ENCODE results near the gene WWOX. TPM values are rescaled to one million over a fixed set of nuclear protein-coding genes. Genes with fewer than 3 reads are reported as not detected.

Gene WWOX
- total RNA-seq, 1 donor from 2014 or later = 19.2 TPM

DNA sequence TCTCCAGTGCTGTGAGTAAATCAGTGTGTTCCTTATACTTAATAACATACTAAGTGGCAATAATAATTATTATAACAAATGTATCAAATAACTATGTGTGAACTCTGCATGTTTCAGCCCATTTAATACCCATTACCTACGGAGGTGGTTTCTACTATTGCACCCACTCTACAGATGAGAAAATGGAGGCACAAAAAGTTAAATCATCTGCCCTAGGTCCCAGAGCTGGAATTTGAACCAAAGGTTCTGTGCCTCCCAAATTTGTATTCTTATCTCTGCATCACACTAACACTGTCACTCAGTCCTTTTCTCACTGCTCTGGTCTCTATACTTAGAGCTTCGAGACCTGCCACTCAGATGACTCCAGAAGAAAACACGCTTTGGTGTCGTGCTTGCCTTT, 1084.1 kb downstream of the WWOX start:
- ATAC-seq = no peak
- peaks cover 11% of the 10 kb centered on the region for H3K9me3 ChIP-seq
- intact Hi-C loops (cut with DNase I) = no loop called here

DNA sequence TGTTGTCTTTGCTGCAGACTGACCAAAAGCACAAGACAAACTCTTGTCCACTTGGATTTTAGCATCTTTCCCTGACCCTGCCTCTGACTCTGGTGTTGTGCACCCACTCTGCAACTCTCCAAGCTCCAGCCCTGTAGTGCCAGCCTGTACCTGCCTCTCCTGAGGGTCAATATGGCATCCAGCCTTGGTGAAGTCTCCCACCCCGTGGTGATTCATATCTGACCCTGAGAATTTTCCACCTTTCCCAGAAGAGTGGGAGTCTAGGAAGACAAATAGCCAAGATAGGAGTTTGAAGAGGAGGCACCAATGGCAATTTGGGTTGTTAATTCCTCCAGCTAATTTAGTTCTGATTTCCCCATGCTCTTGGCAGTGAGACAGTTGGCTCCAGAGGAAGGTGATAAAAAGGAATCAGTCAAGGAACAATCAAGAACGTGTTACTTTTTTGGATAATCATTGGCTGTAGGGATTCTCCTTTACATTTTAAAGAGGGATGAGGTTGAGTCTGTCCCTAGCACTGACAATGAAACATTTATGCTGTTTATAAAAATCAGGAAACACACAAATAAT, 1085.1 kb downstream of the WWOX start:
- peaks cover 6% of the 10 kb centered on the region for H3K9me3 ChIP-seq
- ATAC-seq = no peak
- H3K4me3 ChIP-seq = no peak overlapping the region
- TF ChIP-seq, protein P1, sequence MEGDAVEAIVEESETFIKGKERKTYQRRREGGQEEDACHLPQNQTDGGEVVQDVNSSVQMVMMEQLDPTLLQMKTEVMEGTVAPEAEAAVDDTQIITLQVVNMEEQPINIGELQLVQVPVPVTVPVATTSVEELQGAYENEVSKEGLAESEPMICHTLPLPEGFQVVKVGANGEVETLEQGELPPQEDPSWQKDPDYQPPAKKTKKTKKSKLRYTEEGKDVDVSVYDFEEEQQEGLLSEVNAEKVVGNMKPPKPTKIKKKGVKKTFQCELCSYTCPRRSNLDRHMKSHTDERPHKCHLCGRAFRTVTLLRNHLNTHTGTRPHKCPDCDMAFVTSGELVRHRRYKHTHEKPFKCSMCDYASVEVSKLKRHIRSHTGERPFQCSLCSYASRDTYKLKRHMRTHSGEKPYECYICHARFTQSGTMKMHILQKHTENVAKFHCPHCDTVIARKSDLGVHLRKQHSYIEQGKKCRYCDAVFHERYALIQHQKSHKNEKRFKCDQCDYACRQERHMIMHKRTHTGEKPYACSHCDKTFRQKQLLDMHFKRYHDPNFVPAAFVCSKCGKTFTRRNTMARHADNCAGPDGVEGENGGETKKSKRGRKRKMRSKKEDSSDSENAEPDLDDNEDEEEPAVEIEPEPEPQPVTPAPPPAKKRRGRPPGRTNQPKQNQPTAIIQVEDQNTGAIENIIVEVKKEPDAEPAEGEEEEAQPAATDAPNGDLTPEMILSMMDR (IDR thresholded peaks at IDR 0.05) = no peak
- no peak for DNase-seq
- H3K4me1 ChIP-seq = no peaks in the 10 kb centered on the region
- no peaks in the 10 kb centered on the region for H3K27me3 ChIP-seq (ENCODE audit: low read depth)
- no peak overlapping the region for H3K27ac ChIP-seq
- intact Hi-C loops (cut with DNase I) = no loop called here
- H3K36me3 ChIP-seq = no peaks in the 10 kb centered on the region

More for the DNA sequence above, 1084.1 kb downstream of the WWOX start:
- H3K4me1 ChIP-seq = no peaks in the 10 kb centered on the region
- H3K27ac ChIP-seq = no peak overlapping the region
- no peak overlapping the region for H3K4me3 ChIP-seq
- H3K36me3 ChIP-seq = no peaks in the 10 kb centered on the region
- TF ChIP-seq, protein P1 (IDR thresholded peaks at IDR 0.05) = no peak
- DNase-seq = no peak
- no peaks in the 10 kb centered on the region for H3K27me3 ChIP-seq (ENCODE audit: low read depth)

DNA sequence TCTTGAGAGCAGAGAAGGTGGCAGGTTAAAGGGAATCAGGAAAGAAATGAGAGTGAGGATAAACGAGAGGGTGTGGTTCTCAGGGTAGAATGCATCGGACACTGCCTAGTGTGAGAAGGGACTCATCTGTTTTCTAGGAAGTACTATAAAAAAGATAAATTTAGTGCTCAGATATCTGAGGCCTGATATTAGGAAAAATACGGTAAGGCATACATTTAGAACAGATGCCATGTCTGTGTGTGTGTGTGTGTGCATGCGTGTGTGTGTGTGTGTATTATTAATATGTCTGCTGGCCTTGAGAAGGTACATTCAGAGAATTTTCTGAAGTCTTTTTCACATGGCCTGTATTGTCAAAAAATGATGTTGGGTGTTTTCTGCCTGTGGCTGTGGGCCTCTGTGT, 1086.3 kb downstream of the WWOX start:
- Histone ChIP-seq H3K9me3 (no peaks in the 10 kb centered on the region), H3K27ac (no peak overlapping the region), H3K27me3 (ENCODE audit: low read depth) (no peaks in the 10 kb centered on the region), H3K4me3 (no peak overlapping the region), H3K4me1 (no peaks in the 10 kb centered on the region), H3K36me3 (no peaks in the 10 kb centered on the region)
- intact Hi-C loops (cut with DNase I) = no loop called here
- ATAC-seq (no peak), DNase-seq (no peak)
- TF ChIP-seq, protein P1 (IDR thresholded peaks at IDR 0.05) = no peak

DNA sequence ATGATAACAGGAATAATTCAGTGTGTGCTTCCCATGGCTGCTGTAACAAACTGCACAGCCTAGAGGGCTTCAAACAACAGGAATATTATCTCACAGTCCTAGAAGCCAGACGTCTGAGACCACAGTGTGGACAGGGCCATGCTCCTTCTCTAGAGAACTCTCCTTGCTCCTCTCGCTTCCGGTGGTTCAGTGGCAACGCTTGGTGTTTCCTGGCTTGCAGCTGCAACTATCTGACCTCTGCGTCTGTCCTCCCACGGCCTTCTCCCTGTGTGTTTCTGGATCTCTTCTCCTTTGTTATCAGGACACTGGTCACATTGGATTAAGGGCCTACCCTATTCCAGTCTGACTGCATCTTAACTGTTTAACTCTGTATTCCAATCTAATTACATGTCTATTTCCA, 1086.7 kb downstream of the WWOX start:
- DNase-seq (no peak), ATAC-seq (no peak)
- TF ChIP-seq, protein P1 (IDR thresholded peaks at IDR 0.05) = no peak

DNA sequence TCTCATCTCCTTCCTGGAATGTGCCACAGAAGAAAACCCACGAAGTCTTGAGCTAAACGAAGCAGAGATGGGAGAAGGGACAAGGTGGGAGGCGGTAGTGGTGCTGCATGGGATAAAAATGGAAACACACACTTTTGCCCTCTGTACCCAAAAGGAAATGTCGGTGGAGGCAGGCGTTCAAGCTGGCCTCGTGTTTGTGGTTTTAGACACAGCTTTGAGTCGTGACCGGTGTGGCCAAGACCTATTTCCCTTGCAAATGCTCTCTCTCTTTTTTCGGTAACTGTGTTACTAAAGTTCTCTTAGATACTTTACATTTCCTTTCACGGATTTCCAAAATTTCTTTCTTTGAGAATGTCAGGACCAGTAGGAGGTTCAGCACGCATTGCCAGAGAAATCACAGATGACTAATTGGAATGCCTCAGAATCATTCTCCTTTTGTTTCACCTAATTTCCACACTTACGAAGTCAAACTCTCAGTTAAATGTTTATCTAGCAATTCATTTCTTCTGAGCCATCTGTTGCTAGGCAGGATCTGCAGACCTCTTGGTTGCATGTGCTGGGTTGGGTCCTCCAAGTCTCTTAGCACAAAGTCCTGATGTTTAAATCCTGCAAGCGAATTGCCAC, 1088.8 kb downstream of the WWOX start:
- H3K4me1 ChIP-seq = no peaks in the 10 kb centered on the region
- no peak overlapping the region for H3K4me3 ChIP-seq
- no peaks in the 10 kb centered on the region for H3K36me3 ChIP-seq
- H3K27me3 ChIP-seq (ENCODE audit: low read depth) = no peaks in the 10 kb centered on the region
- DNase-seq (no peak), ATAC-seq (no peak)
- no peak overlapping the region for H3K27ac ChIP-seq
- TF ChIP-seq, protein P1 (IDR thresholded peaks at IDR 0.05) = no peak
- intact Hi-C loops (cut with DNase I) = no loop called here
- H3K9me3 ChIP-seq = no peaks in the 10 kb centered on the region

More for the DNA sequence above, 1086.7 kb downstream of the WWOX start:
- H3K27ac ChIP-seq = no peak overlapping the region
- no peaks in the 10 kb centered on the region for H3K4me1 ChIP-seq
- intact Hi-C loops (cut with DNase I) = no loop called here
- no peaks in the 10 kb centered on the region for H3K27me3 ChIP-seq (ENCODE audit: low read depth)
- no peak overlapping the region for H3K4me3 ChIP-seq
- H3K9me3 ChIP-seq = no peaks in the 10 kb centered on the region
- no peaks in the 10 kb centered on the region for H3K36me3 ChIP-seq

Data from lower lobe of right lung (tissue), 2 donors.